ACC112 (cell line): ENCODE measurements around the gene ZBTB14.

Source experiments
- H2AFZ ChIP-seq: fragments of 200-600 bp; sonication (generic); one replicate; pipeline ENCODE4 v1.6.0; 2017; ENCODE audit warnings: antibody characterized with exemption, low read length; ENCODE audit not compliant: unreplicated experiment
- H3K27ac ChIP-seq: fragments of 200-600 bp; sonication (generic); 2 replicates; pipeline ENCODE4 v1.5.1; 2014; ENCODE audit warnings: low read depth, mild to moderate bottlenecking, antibody characterized with exemption, low read length, moderate library complexity
- H3K27me3 ChIP-seq: fragments of 200-600 bp; sonication (generic); 2 replicates; pipeline ENCODE4 v1.6.1; 2014; ENCODE audit warnings: mild to moderate bottlenecking, antibody characterized with exemption, low read length, moderate library complexity, mixed read lengths; ENCODE audit not compliant: insufficient read depth
- H3K36me3 ChIP-seq: fragments of 200-600 bp; sonication (generic); 2 replicates; pipeline ENCODE4 v1.6.1; 2016; ENCODE audit warnings: mild to moderate bottlenecking, antibody characterized with exemption, low read length, moderate library complexity, mixed read lengths; ENCODE audit not compliant: insufficient read depth
- H3K4me1 ChIP-seq: fragments of 200-600 bp; sonication (generic); one replicate; pipeline ENCODE4 v1.6.1; 2016; ENCODE audit warnings: low read length, mixed read lengths; ENCODE audit not compliant: insufficient read depth, unreplicated experiment, control insufficient read depth
- H3K4me3 ChIP-seq: fragments of 200-600 bp; sonication (generic); 2 replicates; pipeline ENCODE4 v1.5.1; 2014; ENCODE audit warnings: mild to moderate bottlenecking, low read depth, low read length
- H3K79me2 ChIP-seq: fragments of 200-600 bp; sonication (generic); one replicate; pipeline ENCODE4 v1.6.0; 2016; ENCODE audit warnings: low read length; ENCODE audit not compliant: control insufficient read depth, unreplicated experiment, insufficient read depth

ZBTB14 gene

GRCh38 chr18:5303636-5304035, 8.1 kb upstream of the ZBTB14 start:
- Histone ChIP-seq H3K4me1 (no peaks in the 10 kb centered on the region), H3K36me3 (no peaks in the 10 kb centered on the region), H3K79me2 (no peaks in the 10 kb centered on the region), H3K4me3 (no peak overlapping the region), H2AFZ (no peak overlapping the region), H3K27ac (no peak overlapping the region), H3K27me3 (peaks cover 51% of the 10 kb centered on the region)

DNA sequence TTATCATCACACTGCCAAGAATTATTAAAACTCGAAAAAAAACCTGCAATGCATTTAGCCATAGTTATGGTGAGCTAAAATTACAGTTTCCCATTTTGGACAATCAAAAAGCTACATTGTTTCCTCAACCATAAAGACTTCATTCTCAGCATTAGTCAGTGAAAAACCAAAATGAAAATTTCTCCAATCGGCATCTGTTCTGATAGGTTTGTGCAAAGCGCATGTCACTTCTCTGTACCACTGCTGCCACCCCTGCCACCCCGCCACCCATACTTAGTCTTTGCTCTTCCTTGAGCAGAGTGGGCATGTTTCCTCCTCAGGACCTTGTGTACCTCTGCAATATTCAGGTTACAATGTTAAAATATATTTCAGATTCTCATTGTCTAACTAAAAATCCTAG, 7.1 kb upstream of the ZBTB14 start:
- peaks cover 51% of the 10 kb centered on the region for H3K27me3 ChIP-seq
- no peaks in the 10 kb centered on the region for H3K36me3 ChIP-seq
- H3K4me3 ChIP-seq, result no peak overlapping the region
- H3K4me1 ChIP-seq, result peaks cover under 1% of the 10 kb centered on the region
- H3K27ac ChIP-seq, result no peak overlapping the region
- H3K79me2 ChIP-seq, result no peaks in the 10 kb centered on the region
- no peak overlapping the region for H2AFZ ChIP-seq

DNA sequence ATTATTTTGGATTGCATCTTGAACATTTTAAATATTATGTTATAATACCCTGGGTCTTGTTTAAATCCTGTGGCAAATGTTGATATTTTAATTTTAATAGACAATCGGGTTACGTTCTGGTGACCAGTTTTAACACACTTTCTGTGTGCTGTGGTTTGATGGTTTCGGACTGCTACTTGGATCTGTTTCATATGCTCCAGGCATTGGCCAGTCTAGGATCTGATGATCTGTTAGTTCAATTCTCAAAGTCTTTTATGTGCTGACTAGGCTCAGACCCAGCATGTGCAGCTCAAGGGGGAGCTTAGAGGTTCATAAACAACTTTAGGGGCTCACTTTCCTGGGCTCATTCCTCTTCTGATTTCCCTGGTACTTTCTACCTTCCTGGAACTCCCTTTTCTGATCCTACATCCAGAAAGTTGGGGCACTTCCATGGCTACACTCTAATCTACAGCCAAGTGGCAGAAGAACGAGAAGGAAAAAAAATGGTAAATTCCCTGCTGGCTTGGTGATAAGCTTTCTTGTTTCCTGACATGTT, 5.0 kb upstream of the ZBTB14 start:
- no peak overlapping the region for H3K27ac ChIP-seq
- peaks cover 7% of the 10 kb centered on the region for H3K4me1 ChIP-seq
- H2AFZ ChIP-seq, result no peak overlapping the region
- no peaks in the 10 kb centered on the region for H3K79me2 ChIP-seq
- H3K36me3 ChIP-seq, result no peaks in the 10 kb centered on the region
- H3K4me3 ChIP-seq, result no peak overlapping the region
- peaks cover 51% of the 10 kb centered on the region for H3K27me3 ChIP-seq

DNA sequence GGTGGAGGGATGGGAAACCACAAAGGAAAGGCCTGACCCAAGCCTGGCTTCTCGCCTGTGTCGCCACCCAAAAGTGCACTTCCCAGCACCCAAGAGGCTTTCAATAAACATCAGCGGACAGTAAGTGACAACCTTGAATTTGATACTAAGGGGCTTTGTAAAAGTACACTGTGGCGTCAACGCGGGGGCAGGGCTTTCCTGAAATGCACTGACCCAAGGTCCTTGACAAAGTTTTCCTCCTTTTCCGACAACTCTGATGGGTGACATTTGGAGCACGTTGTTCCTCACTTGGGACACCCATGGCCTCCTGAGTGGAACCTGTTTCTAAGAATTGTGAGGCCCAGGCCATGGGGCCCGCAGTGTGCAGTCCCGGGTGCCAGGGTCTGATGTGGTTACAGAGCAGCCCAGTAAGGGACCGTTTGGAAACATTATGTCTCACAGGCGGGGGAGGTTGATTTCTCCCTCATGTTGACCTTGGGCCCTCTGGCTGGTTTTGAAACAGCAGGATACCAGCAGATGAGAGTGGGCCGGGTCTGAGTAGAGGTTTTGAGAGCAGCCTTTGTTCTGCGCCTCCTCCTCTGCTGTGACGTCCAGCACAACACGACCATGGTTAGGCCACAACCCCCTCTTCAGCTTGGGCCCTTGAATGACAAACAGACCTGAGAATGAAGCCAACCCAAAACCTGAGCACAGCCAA, 2.8 kb upstream of the ZBTB14 start:
- H3K27me3 ChIP-seq, result peaks cover 38% of the 10 kb centered on the region
- no peak overlapping the region for H2AFZ ChIP-seq
- H3K36me3 ChIP-seq, result no peaks in the 10 kb centered on the region
- no peak overlapping the region for H3K27ac ChIP-seq
- peaks cover 15% of the 10 kb centered on the region for H3K4me1 ChIP-seq
- no peak overlapping the region for H3K4me3 ChIP-seq
- peaks cover 8% of the 10 kb centered on the region for H3K79me2 ChIP-seq

DNA sequence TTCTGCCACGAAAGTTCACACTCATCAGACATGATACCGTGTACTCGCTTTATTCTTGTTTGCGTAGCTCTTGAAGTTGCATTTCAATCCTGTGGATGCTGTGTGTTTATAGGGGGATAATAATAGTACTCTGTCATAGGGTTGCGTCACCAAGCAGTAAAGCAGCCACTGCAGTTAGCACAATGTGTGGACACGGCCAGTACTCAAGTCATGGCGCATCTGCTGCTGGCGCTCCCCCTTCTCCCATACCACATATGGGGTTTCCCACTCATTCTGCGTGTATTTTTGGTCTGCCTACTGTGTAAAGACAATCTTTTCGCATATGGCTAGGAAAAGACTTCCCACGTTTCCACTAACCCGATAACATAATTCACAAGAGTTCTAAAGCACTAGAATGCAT, 2.1 kb upstream of the ZBTB14 start:
- peak overlapping the region; percentile 98 for H2AFZ ChIP-seq
- peaks cover 31% of the 10 kb centered on the region for H3K27me3 ChIP-seq
- H3K4me1 ChIP-seq, result peaks cover 15% of the 10 kb centered on the region
- peak overlapping the region; percentile 86; the same call in 1 of the 2 replicates for H3K4me3 ChIP-seq
- no peak overlapping the region for H3K27ac ChIP-seq
- peaks cover 11% of the 10 kb centered on the region for H3K79me2 ChIP-seq
- H3K36me3 ChIP-seq, result 0 out of 2 replicates have a peak, but pooled peaks cover 1% of the 10 kb centered on the region

DNA sequence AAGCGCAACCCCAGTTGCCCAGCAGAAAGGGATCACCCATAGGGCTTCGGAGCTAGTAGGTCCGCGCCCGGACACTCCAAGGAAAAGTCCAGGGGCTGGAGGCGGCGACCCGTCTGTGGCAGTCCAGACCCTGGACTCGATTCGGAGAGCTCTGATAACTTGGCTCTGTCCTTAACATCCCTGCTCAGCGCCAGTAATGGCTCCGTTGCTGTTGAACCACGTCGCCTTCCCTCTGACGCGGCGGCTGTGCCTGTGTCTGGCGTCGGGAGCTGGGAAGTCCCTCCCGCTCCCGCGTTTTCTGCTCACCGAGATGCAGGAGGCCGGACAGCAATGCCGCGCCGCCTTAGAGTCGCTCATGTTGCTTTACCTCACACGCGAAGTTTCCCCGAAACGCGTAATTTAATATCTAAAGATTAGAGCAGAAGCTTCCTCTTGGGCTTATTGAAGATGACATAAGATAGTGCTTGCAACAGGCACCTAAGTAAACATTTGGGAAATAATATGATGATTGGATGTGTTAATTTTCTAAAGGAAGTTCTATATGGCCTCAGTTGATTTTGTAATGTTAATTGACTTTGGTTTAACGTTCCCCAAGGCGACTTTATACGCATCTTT, 1.3 kb upstream of the ZBTB14 start:
- Histone ChIP-seq H3K4me3 (peak overlapping the region; percentile 86), H3K79me2 (peaks cover 11% of the 10 kb centered on the region), H3K27me3 (peaks cover 26% of the 10 kb centered on the region), H3K27ac (peak overlapping the region; percentile 89), H3K36me3 (0 out of 2 replicates have a peak, but pooled peaks cover 4% of the 10 kb centered on the region), H2AFZ (peak overlapping the region; percentile 98), H3K4me1 (peaks cover 15% of the 10 kb centered on the region)

GRCh38 chr18:5295981-5296705, 617 bp upstream of the ZBTB14 start:
- H3K4me1 ChIP-seq, result peaks cover 15% of the 10 kb centered on the region
- H3K36me3 ChIP-seq, result peaks cover 4% of the 10 kb centered on the region; the same call in 1 of the 2 replicates
- H3K4me3 ChIP-seq, result peak overlapping the region; percentile 86
- peaks cover 19% of the 10 kb centered on the region for H3K27me3 ChIP-seq
- peak overlapping the region; percentile 98 for H2AFZ ChIP-seq
- peaks cover 11% of the 10 kb centered on the region for H3K79me2 ChIP-seq
- H3K27ac ChIP-seq, result peak overlapping the region; percentile 89

- Histone ChIP-seq H3K4me1 (peaks cover 15% of the 10 kb centered on the region), H2AFZ (peak overlapping the region; percentile 96)
These were observed 882 bp downstream of the ZBTB14 start for GRCh38 chr18:5294457-5295230.

DNA sequence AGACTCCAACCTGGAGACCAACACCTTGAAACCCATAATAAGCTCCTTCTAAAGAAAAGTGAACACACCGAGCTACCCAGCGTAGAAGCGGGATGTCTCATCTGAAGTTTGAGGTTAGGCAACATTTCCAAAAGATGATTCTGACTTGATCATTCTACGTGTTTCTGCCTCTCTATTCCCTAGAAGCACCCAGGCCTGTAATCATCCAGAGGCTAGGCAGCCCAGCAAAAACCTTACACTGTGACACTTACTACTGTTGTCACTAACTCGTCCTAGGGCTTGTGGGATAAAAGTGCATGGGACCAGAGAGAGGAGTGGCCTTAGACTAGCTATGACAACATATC, 1.4 kb downstream of the ZBTB14 start:
- peaks cover 15% of the 10 kb centered on the region for H3K4me1 ChIP-seq
- peak overlapping the region; percentile 99 for H3K4me3 ChIP-seq
- peaks cover 11% of the 10 kb centered on the region for H3K79me2 ChIP-seq
- H2AFZ ChIP-seq, result peak overlapping the region; percentile 96
- H3K36me3 ChIP-seq, result peaks cover 4% of the 10 kb centered on the region; the same call in 1 of the 2 replicates
- no peaks in the 10 kb centered on the region for H3K27me3 ChIP-seq
- no peak overlapping the region for H3K27ac ChIP-seq

More at GRCh38 chr18:5294457-5295230, 882 bp downstream of the ZBTB14 start:
- H3K79me2 ChIP-seq, result peaks cover 11% of the 10 kb centered on the region
- H3K27ac ChIP-seq, result peak overlapping the region; percentile 64; the same call in 1 of the 2 replicates
- peaks cover 5% of the 10 kb centered on the region; the same call in 1 of the 2 replicates for H3K27me3 ChIP-seq
- H3K36me3 ChIP-seq, result peaks cover 4% of the 10 kb centered on the region; the same call in 1 of the 2 replicates
- H3K4me3 ChIP-seq, result peak overlapping the region; percentile 99

DNA sequence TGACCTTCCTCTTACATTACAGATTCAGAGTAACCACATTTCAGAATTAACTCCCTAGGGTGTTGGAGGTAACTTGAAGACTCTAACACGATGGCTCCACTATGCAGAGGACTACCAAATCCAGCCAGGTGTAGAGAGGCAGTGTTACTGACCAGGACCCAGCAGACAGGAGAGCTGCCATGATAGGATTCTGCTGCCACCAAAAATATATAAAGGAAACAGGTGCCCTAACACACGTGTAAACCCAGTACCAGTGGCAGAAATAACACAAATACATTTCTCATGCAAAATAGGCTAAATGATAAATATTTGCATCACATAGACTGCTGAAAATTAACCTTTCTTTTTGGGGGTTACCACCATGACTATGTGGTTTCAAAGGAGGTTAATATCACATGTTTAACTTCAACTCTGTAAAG, 7.0 kb downstream of the ZBTB14 start:
- peaks cover 4% of the 10 kb centered on the region; the same call in 1 of the 2 replicates for H3K36me3 ChIP-seq
- peaks cover 5% of the 10 kb centered on the region for H3K79me2 ChIP-seq
- H3K4me1 ChIP-seq, result peaks cover 7% of the 10 kb centered on the region
- H2AFZ ChIP-seq, result no peak overlapping the region
- no peak overlapping the region for H3K27ac ChIP-seq
- no peak overlapping the region for H3K4me3 ChIP-seq
- H3K27me3 ChIP-seq, result no peaks in the 10 kb centered on the region
